Fibroblast of lung (primary cell): ENCODE results near the gene HAUS7. TPM values are rescaled to one million over a fixed set of nuclear protein-coding genes. Genes with fewer than 3 reads are reported as not detected.

Experiments
- DNase-seq, 2 donors: peaks; one replicate each; pipeline versions ENCODE4 v3.0.0 to v3.0.0-alpha.2; 2010; ENCODE audit warnings: low read depth in 2 of 2
- H2AFZ ChIP-seq: 2 replicates; pipeline ENCODE4 v1.5.1; 2012; ENCODE audit warnings: low read length, control low read depth, inconsistent platforms
- H3K27ac ChIP-seq: 2 replicates; pipeline ENCODE4 v1.5.1; 2011; ENCODE audit warnings: low read length, control low read depth; ENCODE audit not compliant: insufficient read depth
- H3K27me3 ChIP-seq: 2 replicates; pipeline ENCODE4 v1.5.1; 2011; ENCODE audit warnings: mild to moderate bottlenecking, low read length; ENCODE audit not compliant: control insufficient read depth, insufficient read depth
- H3K36me3 ChIP-seq: 2 replicates; pipeline ENCODE4 v1.5.1; 2011; ENCODE audit warnings: low read length; ENCODE audit not compliant: control insufficient read depth, insufficient read depth
- H3K4me1 ChIP-seq: 2 replicates; pipeline ENCODE4 v1.5.1; 2011; ENCODE audit warnings: low read length; ENCODE audit not compliant: control insufficient read depth, insufficient read depth; ENCODE audit errors: extremely low read depth
- H3K4me2 ChIP-seq: 2 replicates; pipeline ENCODE4 v1.5.1; 2011; ENCODE audit warnings: low read length, control low read depth; ENCODE audit not compliant: insufficient read depth; ENCODE audit errors: extremely low read depth
- H3K4me3 ChIP-seq, 4 experiments: fragments of 200-600 bp in 1 of 4; sonication (generic) in 1 of 4; replicated peaks in 1 of 4; 2 replicates each; pipeline ENCODE4 v1.5.1; 2011 to 2016; ENCODE audit warnings: low read length in 4 of 4, low read depth in 3 of 4, mild to moderate bottlenecking in 3 of 4, control low read depth in 2 of 4, inconsistent platforms in 1 of 4, mixed read lengths in 1 of 4; ENCODE audit not compliant: insufficient read depth in 1 of 4; ENCODE audit errors: control extremely low read depth in 1 of 4
- H3K79me2 ChIP-seq: 2 replicates; pipeline ENCODE4 v1.5.1; 2012; ENCODE audit warnings: mild to moderate bottlenecking, low read length, inconsistent platforms; ENCODE audit not compliant: control insufficient read depth, insufficient read depth
- H3K9ac ChIP-seq: 2 replicates; pipeline ENCODE4 v1.5.1; 2011; ENCODE audit warnings: mild to moderate bottlenecking, low read length, control low read depth; ENCODE audit not compliant: insufficient read depth
- H3K9me3 ChIP-seq: 2 replicates; pipeline ENCODE4 v1.5.1; 2012; ENCODE audit warnings: low read depth, low read length; ENCODE audit not compliant: control insufficient read depth, insufficient read depth
- H4K20me1 ChIP-seq: 2 replicates; pipeline ENCODE4 v1.5.1; 2011; ENCODE audit warnings: low read length; ENCODE audit not compliant: control insufficient read depth, insufficient read depth; ENCODE audit errors: extremely low read depth
- EZH2 ChIP-seq: IDR thresholded peaks from 2 replicates; pipeline ENCODE4 v1.5.1; 2012; ENCODE audit warnings: low read length, control low read depth, mild to moderate bottlenecking; ENCODE audit errors: missing control alignments
- polyA plus RNA-seq, 2 donors: library from polyadenylated mRNA; depleted of rRNA in 1 of 2; stranded (reverse) in 1 of 2; unstranded in 1 of 2; fragments of >200 nt; gene quantifications; 2 replicates each; pipeline ENCODE4 v1.2.1, GENCODE V29; 2011 to 2012; ENCODE audit warnings: missing spikeins in 1 of 2
- total RNA-seq: library from RNA; depleted of rRNA; stranded (reverse); fragments of >200 nt; gene quantifications from 2 replicates; pipeline ENCODE4 v1.2.1, GENCODE V29; 2014
- TF ChIP-seq, protein P1 (sequence below), 2 donors: IDR thresholded peaks in 1 of 2; conservative IDR thresholded peaks in 1 of 2; 1 replicate in 1 of 2; 2 replicates in 1 of 2; pipeline ENCODE4 v1.5.1; 2011 to 2012; ENCODE audit warnings: low read length in 2 of 2, control low read depth in 1 of 2, inconsistent platforms in 1 of 2, low read depth in 1 of 2, mild to moderate bottlenecking in 1 of 2

HAUS7 gene
- total and polyA plus RNA-seq, 2 donors (not counting 1 experiment from before 2014, with no cell fraction given) = 7.3 to 10.4 TPM

DNA sequence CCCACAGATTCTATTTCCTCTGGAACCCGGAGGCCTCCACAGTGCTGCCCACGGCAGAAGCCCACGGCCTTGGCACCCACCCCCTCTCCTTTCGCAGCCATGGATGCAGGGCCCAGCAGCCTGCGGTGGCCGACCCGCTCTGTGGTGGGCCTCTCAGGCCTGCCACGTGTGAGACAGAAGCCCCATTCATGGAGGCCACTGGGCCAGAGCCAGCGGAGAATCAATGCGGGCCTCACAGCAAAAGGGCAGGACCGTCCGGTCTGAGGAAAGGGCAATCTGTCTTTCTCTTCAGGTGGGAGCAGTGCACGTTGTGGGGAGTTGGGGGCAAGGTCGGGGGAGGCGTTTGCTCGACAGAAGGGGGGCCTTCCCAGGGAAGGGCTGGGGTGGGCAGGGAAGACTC is 8.4 kb upstream of the HAUS7 start:
- TF ChIP-seq, protein P1, sequence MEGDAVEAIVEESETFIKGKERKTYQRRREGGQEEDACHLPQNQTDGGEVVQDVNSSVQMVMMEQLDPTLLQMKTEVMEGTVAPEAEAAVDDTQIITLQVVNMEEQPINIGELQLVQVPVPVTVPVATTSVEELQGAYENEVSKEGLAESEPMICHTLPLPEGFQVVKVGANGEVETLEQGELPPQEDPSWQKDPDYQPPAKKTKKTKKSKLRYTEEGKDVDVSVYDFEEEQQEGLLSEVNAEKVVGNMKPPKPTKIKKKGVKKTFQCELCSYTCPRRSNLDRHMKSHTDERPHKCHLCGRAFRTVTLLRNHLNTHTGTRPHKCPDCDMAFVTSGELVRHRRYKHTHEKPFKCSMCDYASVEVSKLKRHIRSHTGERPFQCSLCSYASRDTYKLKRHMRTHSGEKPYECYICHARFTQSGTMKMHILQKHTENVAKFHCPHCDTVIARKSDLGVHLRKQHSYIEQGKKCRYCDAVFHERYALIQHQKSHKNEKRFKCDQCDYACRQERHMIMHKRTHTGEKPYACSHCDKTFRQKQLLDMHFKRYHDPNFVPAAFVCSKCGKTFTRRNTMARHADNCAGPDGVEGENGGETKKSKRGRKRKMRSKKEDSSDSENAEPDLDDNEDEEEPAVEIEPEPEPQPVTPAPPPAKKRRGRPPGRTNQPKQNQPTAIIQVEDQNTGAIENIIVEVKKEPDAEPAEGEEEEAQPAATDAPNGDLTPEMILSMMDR (conservative IDR thresholded peaks at IDR 0.05 in 1 of 2, IDR thresholded peaks at IDR 0.05 in 1 of 2; ENCODE audit: low read depth in 1 of 2, low read length in 2 of 2) = no peak
- TF ChIP-seq EZH2 = no peak
- H3K9me3 ChIP-seq = no peaks in the 10 kb centered on the region
- no peaks in the 10 kb centered on the region for H3K79me2 ChIP-seq
- H4K20me1 ChIP-seq = no peaks in the 10 kb centered on the region
- H3K4me1 ChIP-seq = peaks cover 19% of the 10 kb centered on the region
- no peak overlapping the region for H3K9ac ChIP-seq
- no peak overlapping the region for H2AFZ ChIP-seq
- no peak overlapping the region for H3K4me2 ChIP-seq
- no peak overlapping the region for H3K27ac ChIP-seq
- no peaks in the 10 kb centered on the region for H3K27me3 ChIP-seq
- no peak for DNase-seq
- no peak overlapping the region for H3K4me3 ChIP-seq
- H3K36me3 ChIP-seq = no peaks in the 10 kb centered on the region

DNA sequence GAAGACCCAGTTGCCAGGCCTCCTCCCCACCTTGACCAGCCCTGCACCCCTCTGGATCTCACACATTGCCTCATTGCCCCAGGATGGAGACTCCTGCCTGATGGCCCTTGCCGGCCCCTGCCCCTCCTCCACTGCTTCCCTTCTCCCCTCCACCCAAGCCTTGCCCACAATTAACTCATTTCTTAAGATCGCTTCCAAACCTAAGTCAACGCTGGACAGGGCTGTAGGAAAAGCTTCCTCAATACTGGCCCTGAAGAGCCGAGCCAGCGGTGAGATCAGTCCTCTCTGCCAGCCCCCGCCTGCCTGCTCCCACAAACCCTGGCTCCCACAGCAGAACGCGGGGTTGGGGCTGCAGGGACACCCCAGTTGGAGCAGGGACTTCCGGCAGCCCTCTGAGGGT is 7.5 kb upstream of the HAUS7 start:
- no peaks in the 10 kb centered on the region for H4K20me1 ChIP-seq
- no peak overlapping the region for H3K9ac ChIP-seq
- no peak overlapping the region for H3K4me2 ChIP-seq

DNA sequence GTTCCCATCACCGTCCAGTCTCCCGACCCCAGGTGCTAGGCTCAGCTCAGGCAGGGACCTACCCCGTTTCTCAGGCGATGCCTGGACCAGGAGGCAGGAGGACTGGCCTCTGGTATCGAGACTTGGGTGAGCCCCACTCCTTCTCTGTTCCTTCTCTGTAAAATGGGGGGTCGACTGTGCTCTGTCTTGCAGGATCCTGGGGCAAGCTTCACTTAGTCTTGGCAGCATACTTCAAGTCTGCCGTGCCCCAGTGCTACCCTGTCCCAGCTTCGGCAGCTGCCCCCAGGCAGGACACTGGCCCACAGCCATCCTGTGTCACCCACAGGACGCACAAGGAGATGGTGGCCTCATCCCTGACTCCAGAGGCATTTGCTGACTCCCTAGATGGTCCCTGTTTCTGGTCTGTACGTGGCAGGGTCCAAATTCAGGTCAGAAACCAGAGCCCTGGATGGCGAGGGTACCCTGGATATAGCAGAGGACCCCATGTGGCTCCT is 7.0 kb upstream of the HAUS7 start:
- TF ChIP-seq, protein P1 (conservative IDR thresholded peaks at IDR 0.05 in 1 of 2, IDR thresholded peaks at IDR 0.05 in 1 of 2; ENCODE audit: low read depth in 1 of 2, low read length in 2 of 2) = no peak
- TF ChIP-seq EZH2 = no peak
- Histone ChIP-seq H3K36me3 (no peaks in the 10 kb centered on the region), H4K20me1 (no peaks in the 10 kb centered on the region), H3K4me1 (peaks cover 19% of the 10 kb centered on the region), H2AFZ (no peak overlapping the region), H3K79me2 (no peaks in the 10 kb centered on the region), H3K4me2 (peak overlapping the region; percentile 51), H3K27me3 (no peaks in the 10 kb centered on the region), H3K4me3 (no peak overlapping the region), H3K27ac (peak overlapping the region; percentile 17), H3K9ac (no peak overlapping the region), H3K9me3 (no peaks in the 10 kb centered on the region)
- DNase-seq = no peak

More for the DNA sequence above, 7.5 kb upstream of the HAUS7 start:
- TF ChIP-seq EZH2 = no peak
- TF ChIP-seq, protein P1 (conservative IDR thresholded peaks at IDR 0.05 in 1 of 2, IDR thresholded peaks at IDR 0.05 in 1 of 2; ENCODE audit: low read depth in 1 of 2, low read length in 2 of 2) = no peak
- H3K79me2 ChIP-seq = no peaks in the 10 kb centered on the region
- no peaks in the 10 kb centered on the region for H3K36me3 ChIP-seq
- no peaks in the 10 kb centered on the region for H3K27me3 ChIP-seq
- H3K4me1 ChIP-seq = peaks cover 19% of the 10 kb centered on the region
- no peaks in the 10 kb centered on the region for H3K9me3 ChIP-seq
- H3K27ac ChIP-seq = no peak overlapping the region
- H3K4me3 ChIP-seq = no peak overlapping the region
- DNase-seq = peak; percentile 23 to 72
- no peak overlapping the region for H2AFZ ChIP-seq
